ENCODE data around the gene B3GNT2. TPM values are rescaled to one million over a fixed set of nuclear protein-coding genes. Genes with fewer than 3 reads are reported as not detected.

Gene B3GNT2
- polyA plus RNA-seq, 1 donor from 2014 or later = 5.8 TPM

DNA sequence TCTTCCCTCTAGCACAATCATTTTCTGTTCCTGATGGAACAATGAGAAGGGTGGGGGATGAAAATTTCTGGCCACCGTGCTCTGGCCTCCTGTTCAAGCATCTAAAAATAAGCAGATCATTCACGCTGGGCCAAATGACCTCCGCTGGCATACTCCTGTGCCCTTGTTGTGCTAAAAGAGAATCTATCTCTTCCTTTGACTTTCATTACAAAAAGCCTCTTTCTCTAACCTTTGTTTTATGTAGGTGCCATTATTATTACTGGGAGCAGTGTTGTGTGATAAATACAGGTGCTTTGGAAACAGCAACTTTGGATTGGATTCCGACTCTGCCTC lies 44.6 kb upstream of the B3GNT2 start:
- Histone ChIP-seq H3K9me3 (ENCODE audit: low read length) (peaks cover 4% of the 10 kb centered on the region), H3F3A (ENCODE audit: insufficient read depth, low read length, poor library complexity, severe bottlenecking) (no peaks in the 10 kb centered on the region), H3K27me3 (ENCODE audit: insufficient read depth, low read depth, low read length) (no peaks in the 10 kb centered on the region), H3K9ac (ENCODE audit: low read length) (no peak overlapping the region), H3K4me3 (ENCODE audit: low read length) (no peak overlapping the region), H3K79me2 (replicated peaks; ENCODE audit: insufficient read depth, low read length) (no peaks in the 10 kb centered on the region), H3K27ac (ENCODE audit: low read length) (no peak overlapping the region), H2AFZ (ENCODE audit: low read depth, low read length) (no peak overlapping the region), H3K4me2 (ENCODE audit: low read length) (no peak overlapping the region), H3K9me2 (ENCODE audit: insufficient read depth, low read length) (no peaks in the 10 kb centered on the region), H3K36me3 (ENCODE audit: insufficient read depth, low read length) (no peaks in the 10 kb centered on the region), H4K20me1 (ENCODE audit: insufficient read depth) (no peaks in the 10 kb centered on the region)
- TF ChIP-seq, protein P1, sequence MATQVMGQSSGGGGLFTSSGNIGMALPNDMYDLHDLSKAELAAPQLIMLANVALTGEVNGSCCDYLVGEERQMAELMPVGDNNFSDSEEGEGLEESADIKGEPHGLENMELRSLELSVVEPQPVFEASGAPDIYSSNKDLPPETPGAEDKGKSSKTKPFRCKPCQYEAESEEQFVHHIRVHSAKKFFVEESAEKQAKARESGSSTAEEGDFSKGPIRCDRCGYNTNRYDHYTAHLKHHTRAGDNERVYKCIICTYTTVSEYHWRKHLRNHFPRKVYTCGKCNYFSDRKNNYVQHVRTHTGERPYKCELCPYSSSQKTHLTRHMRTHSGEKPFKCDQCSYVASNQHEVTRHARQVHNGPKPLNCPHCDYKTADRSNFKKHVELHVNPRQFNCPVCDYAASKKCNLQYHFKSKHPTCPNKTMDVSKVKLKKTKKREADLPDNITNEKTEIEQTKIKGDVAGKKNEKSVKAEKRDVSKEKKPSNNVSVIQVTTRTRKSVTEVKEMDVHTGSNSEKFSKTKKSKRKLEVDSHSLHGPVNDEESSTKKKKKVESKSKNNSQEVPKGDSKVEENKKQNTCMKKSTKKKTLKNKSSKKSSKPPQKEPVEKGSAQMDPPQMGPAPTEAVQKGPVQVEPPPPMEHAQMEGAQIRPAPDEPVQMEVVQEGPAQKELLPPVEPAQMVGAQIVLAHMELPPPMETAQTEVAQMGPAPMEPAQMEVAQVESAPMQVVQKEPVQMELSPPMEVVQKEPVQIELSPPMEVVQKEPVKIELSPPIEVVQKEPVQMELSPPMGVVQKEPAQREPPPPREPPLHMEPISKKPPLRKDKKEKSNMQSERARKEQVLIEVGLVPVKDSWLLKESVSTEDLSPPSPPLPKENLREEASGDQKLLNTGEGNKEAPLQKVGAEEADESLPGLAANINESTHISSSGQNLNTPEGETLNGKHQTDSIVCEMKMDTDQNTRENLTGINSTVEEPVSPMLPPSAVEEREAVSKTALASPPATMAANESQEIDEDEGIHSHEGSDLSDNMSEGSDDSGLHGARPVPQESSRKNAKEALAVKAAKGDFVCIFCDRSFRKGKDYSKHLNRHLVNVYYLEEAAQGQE (IDR thresholded peaks at IDR 0.05; ENCODE audit: borderline replicate concordance) = no peak
- TF ChIP-seq, protein P2, sequence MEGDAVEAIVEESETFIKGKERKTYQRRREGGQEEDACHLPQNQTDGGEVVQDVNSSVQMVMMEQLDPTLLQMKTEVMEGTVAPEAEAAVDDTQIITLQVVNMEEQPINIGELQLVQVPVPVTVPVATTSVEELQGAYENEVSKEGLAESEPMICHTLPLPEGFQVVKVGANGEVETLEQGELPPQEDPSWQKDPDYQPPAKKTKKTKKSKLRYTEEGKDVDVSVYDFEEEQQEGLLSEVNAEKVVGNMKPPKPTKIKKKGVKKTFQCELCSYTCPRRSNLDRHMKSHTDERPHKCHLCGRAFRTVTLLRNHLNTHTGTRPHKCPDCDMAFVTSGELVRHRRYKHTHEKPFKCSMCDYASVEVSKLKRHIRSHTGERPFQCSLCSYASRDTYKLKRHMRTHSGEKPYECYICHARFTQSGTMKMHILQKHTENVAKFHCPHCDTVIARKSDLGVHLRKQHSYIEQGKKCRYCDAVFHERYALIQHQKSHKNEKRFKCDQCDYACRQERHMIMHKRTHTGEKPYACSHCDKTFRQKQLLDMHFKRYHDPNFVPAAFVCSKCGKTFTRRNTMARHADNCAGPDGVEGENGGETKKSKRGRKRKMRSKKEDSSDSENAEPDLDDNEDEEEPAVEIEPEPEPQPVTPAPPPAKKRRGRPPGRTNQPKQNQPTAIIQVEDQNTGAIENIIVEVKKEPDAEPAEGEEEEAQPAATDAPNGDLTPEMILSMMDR (IDR thresholded peaks at IDR 0.05; ENCODE audit: poor library complexity, severe bottlenecking) = no peak
- TF ChIP-seq EP300 (conservative IDR thresholded peaks at IDR 0.05; ENCODE audit: poor library complexity, severe bottlenecking) (no peak), TAF1 (IDR thresholded peaks at IDR 0.05; ENCODE audit: low read depth) (no peak), EZH2 (IDR thresholded peaks at IDR 0.05; ENCODE audit: borderline replicate concordance, insufficient read depth, low read length, poor library complexity, severe bottlenecking) (no peak)

DNA sequence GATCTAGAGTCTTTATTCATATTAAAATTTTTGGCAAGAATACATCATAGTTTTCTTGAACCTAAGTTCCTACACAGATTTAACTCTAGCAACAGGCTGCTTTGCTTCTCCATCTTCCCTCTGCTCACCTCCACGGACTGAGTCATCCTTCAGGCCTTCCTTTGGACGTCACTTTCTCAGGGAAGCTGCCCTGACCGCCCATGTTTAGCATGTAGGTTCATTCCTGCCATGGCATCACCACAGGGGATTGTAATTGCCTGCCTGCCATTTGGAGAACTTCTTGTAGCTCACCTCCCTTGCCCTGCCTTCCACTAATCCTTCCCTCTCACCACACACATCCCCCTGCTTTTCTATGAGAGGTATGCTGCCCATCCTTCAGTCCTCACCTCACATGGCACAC lies 43.9 kb upstream of the B3GNT2 start:
- no peaks in the 10 kb centered on the region for H3K27me3 ChIP-seq (ENCODE audit: insufficient read depth, low read depth, low read length)
- no peak overlapping the region for H2AFZ ChIP-seq (ENCODE audit: low read depth, low read length)
- H4K20me1 ChIP-seq (ENCODE audit: insufficient read depth) = no peaks in the 10 kb centered on the region
- peaks cover 4% of the 10 kb centered on the region for H3K9me3 ChIP-seq (ENCODE audit: low read length)
- H3K9me2 ChIP-seq (ENCODE audit: insufficient read depth, low read length) = no peaks in the 10 kb centered on the region
- no peak overlapping the region for H3K4me3 ChIP-seq (ENCODE audit: low read length)
- no peak overlapping the region for H3K9ac ChIP-seq (ENCODE audit: low read length)
- H3K79me2 ChIP-seq (replicated peaks; ENCODE audit: insufficient read depth, low read length) = no peaks in the 10 kb centered on the region
- H3F3A ChIP-seq (ENCODE audit: insufficient read depth, low read length, poor library complexity, severe bottlenecking) = no peaks in the 10 kb centered on the region
- no peak overlapping the region for H3K27ac ChIP-seq (ENCODE audit: low read length)
- no peaks in the 10 kb centered on the region for H3K36me3 ChIP-seq (ENCODE audit: insufficient read depth, low read length)
- no peak overlapping the region for H3K4me2 ChIP-seq (ENCODE audit: low read length)
- TF ChIP-seq, protein P2 (IDR thresholded peaks at IDR 0.05; ENCODE audit: poor library complexity, severe bottlenecking) = no peak
- TF ChIP-seq POLR2AphosphoS5 (IDR thresholded peaks at IDR 0.05) (no peak), RAD21 (conservative IDR thresholded peaks at IDR 0.05) (no peak), MXI1 (conservative IDR thresholded peaks at IDR 0.05; ENCODE audit: poor library complexity, severe bottlenecking) (no peak), EP300 (conservative IDR thresholded peaks at IDR 0.05; ENCODE audit: poor library complexity, severe bottlenecking) (no peak), TAF1 (IDR thresholded peaks at IDR 0.05; ENCODE audit: low read depth) (no peak), EZH2 (IDR thresholded peaks at IDR 0.05; ENCODE audit: borderline replicate concordance, insufficient read depth, low read length, poor library complexity, severe bottlenecking) (no peak), SMC3 (conservative IDR thresholded peaks at IDR 0.05; ENCODE audit: poor library complexity) (no peak)
- TF ChIP-seq, protein P1 (IDR thresholded peaks at IDR 0.05; ENCODE audit: borderline replicate concordance) = no peak

All from neural cell (in vitro differentiated cells).